DND-41 (cell line): ENCODE results near the gene TSN.

ENCODE experiments used
- EZH2 ChIP-seq: IDR thresholded peaks from 3 replicates; pipeline ENCODE4 v1.6.1; 2012; ENCODE audit warnings: borderline replicate concordance, low read depth, mild to moderate bottlenecking, moderate library complexity, low read length, inconsistent platforms; ENCODE audit not compliant: severe bottlenecking
- TF ChIP-seq, protein P1 (sequence below): IDR thresholded peaks from 2 replicates; pipeline ENCODE4 v1.5.1; 2012; ENCODE audit warnings: borderline replicate concordance, low read length, moderate library complexity, mild to moderate bottlenecking; ENCODE audit not compliant: poor library complexity, severe bottlenecking; ENCODE audit errors: extremely low read depth

DNA sequence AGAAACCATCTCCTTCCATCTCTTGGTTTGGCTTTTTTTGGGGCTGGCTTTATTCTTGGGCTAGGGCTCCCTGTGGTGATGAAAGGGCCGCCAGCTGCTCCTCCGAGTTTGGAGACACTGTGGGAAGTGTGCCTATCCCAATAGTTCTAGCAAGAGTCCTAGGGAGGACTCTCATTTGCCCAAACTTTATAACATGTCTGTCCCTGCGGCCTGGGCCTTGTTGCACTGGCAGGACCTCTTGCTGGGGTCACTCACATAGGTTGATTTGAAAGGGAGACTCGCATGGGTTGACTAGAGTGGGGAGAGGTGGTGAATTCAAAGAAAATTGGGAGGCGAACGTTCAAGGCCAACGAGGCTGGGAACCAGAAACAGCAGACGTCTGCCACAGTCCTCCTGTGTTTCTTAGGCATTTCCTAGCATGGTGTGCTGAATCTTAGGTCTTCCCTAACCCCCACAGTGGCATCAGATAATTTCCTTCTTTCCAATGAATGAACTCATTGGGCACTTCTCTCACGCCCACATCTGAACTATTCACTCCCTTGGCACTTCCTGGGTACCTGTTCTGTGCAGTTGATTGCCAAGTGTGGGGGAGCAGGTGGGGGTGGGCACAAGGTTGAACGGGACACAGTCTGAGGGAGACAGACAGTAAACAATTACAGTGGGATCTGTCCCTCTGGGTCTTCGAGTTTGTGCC is 45.5 kb upstream of the TSN start:
- TF ChIP-seq, protein P1, sequence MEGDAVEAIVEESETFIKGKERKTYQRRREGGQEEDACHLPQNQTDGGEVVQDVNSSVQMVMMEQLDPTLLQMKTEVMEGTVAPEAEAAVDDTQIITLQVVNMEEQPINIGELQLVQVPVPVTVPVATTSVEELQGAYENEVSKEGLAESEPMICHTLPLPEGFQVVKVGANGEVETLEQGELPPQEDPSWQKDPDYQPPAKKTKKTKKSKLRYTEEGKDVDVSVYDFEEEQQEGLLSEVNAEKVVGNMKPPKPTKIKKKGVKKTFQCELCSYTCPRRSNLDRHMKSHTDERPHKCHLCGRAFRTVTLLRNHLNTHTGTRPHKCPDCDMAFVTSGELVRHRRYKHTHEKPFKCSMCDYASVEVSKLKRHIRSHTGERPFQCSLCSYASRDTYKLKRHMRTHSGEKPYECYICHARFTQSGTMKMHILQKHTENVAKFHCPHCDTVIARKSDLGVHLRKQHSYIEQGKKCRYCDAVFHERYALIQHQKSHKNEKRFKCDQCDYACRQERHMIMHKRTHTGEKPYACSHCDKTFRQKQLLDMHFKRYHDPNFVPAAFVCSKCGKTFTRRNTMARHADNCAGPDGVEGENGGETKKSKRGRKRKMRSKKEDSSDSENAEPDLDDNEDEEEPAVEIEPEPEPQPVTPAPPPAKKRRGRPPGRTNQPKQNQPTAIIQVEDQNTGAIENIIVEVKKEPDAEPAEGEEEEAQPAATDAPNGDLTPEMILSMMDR, result no peak
- no peak for TF ChIP-seq EZH2
